HepG2 (cell line): ENCODE data around the gene NAIF1. TPM values are rescaled to one million over a fixed set of nuclear protein-coding genes. Genes with fewer than 3 reads are reported as not detected.
A peak's percentile ranks its signal among the peaks of the same experiment; 100 is the strongest.

Experiments used
- FOXK2 ChIP-seq: fragments of 450-650 bp; IDR thresholded peaks from 2 replicates; pipeline ENCODE4 v1.6.1; 2016
- FOXP4 ChIP-seq: sonication (generic); formaldehyde crosslinking; IDR thresholded peaks from 2 replicates; pipeline ENCODE4 v1.4.0; 2020; ENCODE audit warnings: missing genetic modification reagents
- GABPB1 ChIP-seq: IDR thresholded peaks from 2 replicates; pipeline ENCODE4 v1.6.1; 2016; ENCODE audit warnings: mild to moderate bottlenecking, missing genetic modification reagents, moderate library complexity, missing compliant biosample characterization
- GATAD2A ChIP-seq: IDR thresholded peaks from 2 replicates; pipeline ENCODE4 v1.6.1; 2016
- HDAC2 ChIP-seq: sonication (generic); formaldehyde crosslinking; IDR thresholded peaks from 2 replicates; pipeline ENCODE4 v1.4.0; 2020; ENCODE audit warnings: missing genetic modification reagents
- HHEX ChIP-seq: IDR thresholded peaks from 2 replicates; pipeline ENCODE4 v1.6.1; 2016; ENCODE audit warnings: control low read depth
- IRF1 ChIP-seq: sonication (generic); formaldehyde crosslinking; IDR thresholded peaks from 2 replicates; pipeline ENCODE4 v1.4.0; 2020; ENCODE audit warnings: low read depth, mild to moderate bottlenecking, missing genetic modification reagents
- KAT2B ChIP-seq: fragments of 150-350 bp; IDR thresholded peaks from 2 replicates; pipeline ENCODE4 v1.6.1; 2014; ENCODE audit warnings: low read depth, low read length, borderline replicate concordance
- MEIS1 ChIP-seq: sonication (generic); formaldehyde crosslinking; IDR thresholded peaks from 2 replicates; pipeline ENCODE4 v1.9.0; 2021; ENCODE audit warnings: mild to moderate bottlenecking, missing genetic modification reagents, moderate library complexity, borderline replicate concordance
- MIXL1 ChIP-seq: IDR thresholded peaks from 2 replicates; pipeline ENCODE4 v1.6.1; 2016
- NAIF1 ChIP-seq: sonication (generic); formaldehyde crosslinking; IDR thresholded peaks from 2 replicates; pipeline ENCODE4 v1.5.0; 2020; ENCODE audit warnings: mild to moderate bottlenecking, missing genetic modification reagents, borderline replicate concordance
- PAX8 ChIP-seq: sonication (generic); formaldehyde crosslinking; IDR thresholded peaks from 2 replicates; pipeline ENCODE4 v1.8.0; 2022; ENCODE audit warnings: mild to moderate bottlenecking, missing genetic modification reagents, borderline replicate concordance
- RBM39 ChIP-seq: fragments of 200-400 bp; formaldehyde crosslinking; IDR thresholded peaks from one replicate; pipeline ENCODE4 v1.6.1; 2018; ENCODE audit warnings: antibody characterized with exemption, mild to moderate bottlenecking, low read depth, low read length; ENCODE audit not compliant: poor library complexity, severe bottlenecking
- SCMH1 ChIP-seq: sonication (generic); formaldehyde crosslinking; IDR thresholded peaks from 2 replicates; pipeline ENCODE4 v1.9.0; 2021; ENCODE audit warnings: missing genetic modification reagents, mild to moderate bottlenecking, borderline replicate concordance
- SMARCE1 ChIP-seq: fragments of 450-650 bp; IDR thresholded peaks from 2 replicates; pipeline ENCODE4 v1.6.1; 2017; ENCODE audit warnings: borderline replicate concordance
- SNAPC4 ChIP-seq: sonication (generic); formaldehyde crosslinking; IDR thresholded peaks from 2 replicates; pipeline ENCODE4 v1.4.0; 2020; ENCODE audit warnings: mild to moderate bottlenecking, missing genetic modification reagents
- SRSF9 ChIP-seq: fragments of 200-400 bp; formaldehyde crosslinking; IDR thresholded peaks from 2 replicates; pipeline ENCODE4 v1.6.1; 2018; ENCODE audit warnings: borderline replicate concordance, mild to moderate bottlenecking, low read depth, low read length; ENCODE audit not compliant: insufficient read depth, poor library complexity, severe bottlenecking
- ZBTB38 ChIP-seq: sonication (generic); formaldehyde crosslinking; IDR thresholded peaks from 2 replicates; pipeline ENCODE4 v1.5.1; 2020; ENCODE audit warnings: mild to moderate bottlenecking, missing genetic modification reagents
- ZFP1 ChIP-seq: IDR thresholded peaks from 2 replicates; pipeline ENCODE4 v1.6.1; 2016
- ZFP90 ChIP-seq: sonication (generic); formaldehyde crosslinking; IDR thresholded peaks from 2 replicates; pipeline ENCODE4 v1.8.0; 2022; ENCODE audit warnings: missing genetic modification reagents, mild to moderate bottlenecking, inconsistent platforms, borderline replicate concordance
- ZNF317 ChIP-seq: sonication (generic); formaldehyde crosslinking; IDR thresholded peaks from 2 replicates; pipeline ENCODE4 v1.5.0; 2020; ENCODE audit warnings: mild to moderate bottlenecking, missing genetic modification reagents
- ZNF484 ChIP-seq: sonication (generic); formaldehyde crosslinking; IDR thresholded peaks from 2 replicates; pipeline ENCODE4 v1.5.1; 2020; ENCODE audit warnings: mild to moderate bottlenecking, low read depth, missing genetic modification reagents, borderline replicate concordance
- ZNF598 ChIP-seq: sonication (generic); formaldehyde crosslinking; IDR thresholded peaks from 2 replicates; pipeline ENCODE4 v1.5.1; 2020; ENCODE audit warnings: mild to moderate bottlenecking, missing genetic modification reagents, borderline replicate concordance
- ZNF605 ChIP-seq: sonication (generic); formaldehyde crosslinking; IDR thresholded peaks from 2 replicates; pipeline ENCODE4 v1.8.0; 2022; ENCODE audit warnings: mild to moderate bottlenecking, missing genetic modification reagents
- ZNF619 ChIP-seq: sonication (generic); formaldehyde crosslinking; IDR thresholded peaks from 2 replicates; pipeline ENCODE4 v1.4.0; 2020; ENCODE audit warnings: mild to moderate bottlenecking, missing genetic modification reagents
- polyA plus RNA-seq, 8 experiments: library from polyadenylated mRNA; depleted of rRNA in 3 of 8; stranded (reverse) in 7 of 8; unstranded in 1 of 8; fragments of >200 nt; fragmentation: Illumina TruSeq in 4 of 8; extraction: Trizol in 4 of 8; gene quantifications; 2 replicates each; pipeline versions ENCODE4 v1.2.1 to v1.2.3, GENCODE V29; 2011 to 2016; ENCODE audit warnings: low read depth in 4 of 8, missing spikeins in 1 of 8, mixed read lengths in 1 of 8; ENCODE audit not compliant: insufficient read depth in 1 of 8
- total RNA-seq, 5 experiments: library from RNA; depleted of rRNA; stranded (reverse); fragments of >200 nt; fragmentation: Illumina TruSeq; extraction: Trizol; gene quantifications; 2 replicates each; pipeline ENCODE4 v1.2.3, GENCODE V29; 2016; ENCODE audit warnings: low read depth in 1 of 5

NAIF1 gene
- total and polyA plus RNA-seq, 2 of the 13 experiments (the other 11 are each of a cell fraction or from before 2014, with no cell fraction given): 6.0 to 6.9 TPM

GRCh38 chr9:128073253-128073886, 6.2 kb upstream of the NAIF1 start (continued):
- no peak for TF ChIP-seq ZNF619
- no peak for TF ChIP-seq ZNF605 (CRISPR knock-in tag)
- peak; percentile 84 for TF ChIP-seq MIXL1 (CRISPR knock-in tag)
- TF ChIP-seq SNAPC4 (CRISPR knock-in tag): no peak
- TF ChIP-seq ZFP1 (CRISPR knock-in tag): no peak
- TF ChIP-seq MEIS1 (CRISPR knock-in tag): no peak
- TF ChIP-seq ZFP90 (CRISPR knock-in tag): no peak
- TF ChIP-seq HDAC2 (CRISPR knock-in tag): peak; percentile 66; the same call in 1 of the 2 replicates
- no peak for TF ChIP-seq IRF1 (CRISPR knock-in tag)
- TF ChIP-seq ZNF598 (CRISPR knock-in tag): no peak
- TF ChIP-seq FOXP4 (CRISPR knock-in tag): peak; percentile 75
- no peak for TF ChIP-seq RBM39
- TF ChIP-seq PAX8: no peak
- TF ChIP-seq ZBTB38 (CRISPR knock-in tag): no peak
- peak; percentile 36; the same call in 1 of the 2 replicates for TF ChIP-seq FOXK2
- 0 out of 2 replicates have a peak, but pooled peaks have one; percentile 30 for TF ChIP-seq HHEX (CRISPR knock-in tag)
- TF ChIP-seq ZNF484 (CRISPR knock-in tag): no peak
- no peak for TF ChIP-seq SMARCE1
- peak; percentile 91 for TF ChIP-seq GATAD2A
- TF ChIP-seq ZNF317 (CRISPR knock-in tag): no peak
- TF ChIP-seq SCMH1 (CRISPR knock-in tag): no peak
- TF ChIP-seq NAIF1 (CRISPR knock-in tag): no peak; the same call in 1 of the 2 replicates
- TF ChIP-seq GABPB1 (CRISPR knock-in tag): no peak
- no peak for TF ChIP-seq SRSF9
- TF ChIP-seq KAT2B: peak; percentile 80
